Skin of body (tissue), 2 donors: ENCODE results near the gene MOB1A. TPM values are rescaled to one million over a fixed set of nuclear protein-coding genes. Genes with fewer than 3 reads are reported as not detected.
"Not testable (repeated sequence)": the region's sequence is repeated elsewhere in the genome, so short reads cannot be mapped to it uniquely, and the experiment has no call there.

Source experiments
- DNase-seq: peaks from one replicate; lab custom pipeline; 2025; lab: John Stamatoyannopoulos, UW
- total RNA-seq: library from RNA; depleted of rRNA; stranded (reverse); fragments of >200 nt; gene quantifications from one replicate; pipeline ENCODE4 v1.2.3, GENCODE V29; 2014

Gene MOB1A
- total RNA-seq, 1 donor from 2014 or later, result 71.2 TPM

DNA sequence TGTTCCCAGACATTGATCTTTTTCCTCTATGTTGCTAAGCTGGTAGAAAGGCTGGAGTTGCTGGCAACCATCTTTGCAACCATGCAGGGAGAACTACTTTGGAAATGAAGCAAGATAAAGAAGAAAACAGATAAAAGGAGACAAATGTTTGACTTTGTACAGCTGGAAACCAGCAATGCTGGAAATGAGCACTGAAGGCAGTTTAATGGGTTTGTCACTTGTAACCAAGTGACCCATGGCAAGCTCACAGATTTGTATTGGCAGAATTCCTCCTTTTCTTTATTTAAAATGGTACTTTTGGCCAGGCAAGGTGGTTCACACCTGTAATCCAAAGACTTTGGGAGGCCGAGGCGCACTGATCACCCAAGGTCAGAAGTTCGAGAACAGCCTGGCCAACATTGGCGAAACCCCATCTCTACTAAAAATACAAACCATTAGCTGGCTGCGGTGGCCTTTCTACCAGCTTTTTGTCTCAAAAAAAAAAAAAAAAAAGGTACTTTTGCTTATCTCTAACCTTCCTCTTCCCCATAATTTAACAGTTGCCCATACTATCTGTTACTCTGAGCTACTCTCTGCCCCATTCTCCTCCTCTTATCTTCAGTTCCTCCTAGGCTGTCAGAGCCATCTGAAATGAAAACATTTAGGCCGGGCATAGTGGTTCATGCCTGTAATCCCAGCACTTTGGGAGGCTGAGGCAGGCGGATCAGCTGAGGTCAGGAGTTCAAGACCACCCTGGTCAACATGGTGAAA is 28.9 kb downstream of the MOB1A start:
- DNase-seq, result no peak

DNA sequence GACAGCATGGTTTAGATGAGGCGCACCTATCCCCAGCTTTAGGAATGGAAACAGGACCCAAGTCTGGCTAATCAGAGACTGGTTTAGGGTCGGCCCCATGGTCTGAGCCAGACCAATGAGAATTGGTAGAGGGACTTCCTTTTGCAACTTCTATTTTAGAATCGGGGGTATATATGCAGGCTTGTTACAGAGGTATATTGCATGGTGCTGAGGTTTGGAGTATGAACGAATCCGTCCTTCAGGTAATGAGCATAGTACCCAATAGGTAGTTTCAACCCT is 29.5 kb downstream of the MOB1A start:
- DNase-seq, result no peak

DNA sequence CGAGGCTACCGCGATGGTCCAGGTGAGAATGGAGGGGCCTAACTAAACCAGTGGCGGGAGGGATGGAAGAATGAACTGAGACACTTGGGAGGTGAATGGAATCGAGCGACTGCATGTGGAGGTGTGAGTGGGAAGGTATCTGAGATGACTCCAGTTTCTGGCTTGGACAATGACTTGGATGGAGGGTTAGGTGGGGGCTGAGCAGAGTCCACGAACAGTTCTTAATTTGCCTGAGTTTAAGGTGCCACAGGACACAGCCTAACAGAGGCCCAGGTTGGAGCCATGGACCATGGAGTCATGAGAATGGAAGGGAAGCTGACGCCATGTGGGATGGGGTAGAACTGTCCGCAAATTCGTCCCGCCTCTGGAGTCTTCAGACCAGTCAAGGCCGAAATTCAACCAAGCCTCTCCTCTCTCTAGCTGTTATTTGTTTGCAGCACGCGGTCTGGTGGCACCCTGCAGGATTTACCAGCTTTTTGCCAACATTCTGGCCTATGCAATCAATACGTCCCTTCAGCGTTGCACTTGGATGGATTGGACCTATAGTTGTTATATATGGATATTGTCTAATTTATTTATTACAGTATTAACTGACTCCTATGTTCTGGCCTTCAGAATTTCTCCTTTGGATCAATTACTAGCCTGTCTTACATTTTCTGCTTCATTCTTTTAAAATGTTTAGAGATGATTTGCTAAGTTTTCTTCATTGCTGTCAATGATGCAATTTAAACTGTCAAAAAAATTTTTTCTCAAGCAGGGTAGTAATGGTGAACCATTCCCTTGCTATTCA is 30.0 kb downstream of the MOB1A start:
- DNase-seq, result peak; percentile 19

DNA sequence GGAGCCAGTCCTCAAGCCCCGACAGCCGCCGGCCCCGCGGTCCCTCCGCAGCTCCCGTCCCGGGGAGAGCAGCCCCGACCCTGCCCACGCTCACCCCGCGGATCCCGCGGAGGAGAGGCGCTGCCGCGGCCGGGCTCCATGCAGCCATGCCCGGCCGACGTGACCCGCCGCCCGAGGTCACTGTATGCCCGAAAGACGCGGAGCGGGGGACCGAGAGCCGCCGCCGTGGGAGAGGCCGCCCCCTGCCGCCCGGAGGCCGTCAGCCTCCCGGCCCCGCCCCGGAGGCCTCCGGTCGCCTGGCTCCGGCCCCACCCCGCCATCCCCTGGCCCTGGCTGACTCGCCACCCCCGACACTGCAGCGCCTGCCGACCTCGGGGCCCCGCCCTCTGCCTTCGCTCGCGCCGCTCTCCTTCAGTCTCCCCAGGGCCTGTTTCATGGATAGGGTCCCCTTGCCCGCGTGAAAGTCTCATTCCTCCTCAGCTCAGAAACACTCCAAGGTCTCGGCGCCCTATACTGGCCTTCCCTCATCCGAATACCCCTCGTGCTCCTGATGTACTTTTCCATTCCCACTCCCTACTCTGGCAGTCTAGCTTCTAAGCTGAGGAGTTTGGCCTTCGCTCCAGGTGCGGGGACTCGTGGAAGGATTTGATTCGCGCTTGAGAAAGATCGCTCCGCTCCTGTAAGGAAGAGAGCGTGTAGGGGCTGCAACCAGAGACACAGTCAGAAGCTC is 30.8 kb downstream of the MOB1A start, which contains the start of gene BOLA3:
Gene BOLA3 (minus strand): TSS at position 186 of the 730 bp plus-strand sequence. CDS start 38 bp downstream, at position 148.
- DNase-seq, result peak; percentile 58

DNA sequence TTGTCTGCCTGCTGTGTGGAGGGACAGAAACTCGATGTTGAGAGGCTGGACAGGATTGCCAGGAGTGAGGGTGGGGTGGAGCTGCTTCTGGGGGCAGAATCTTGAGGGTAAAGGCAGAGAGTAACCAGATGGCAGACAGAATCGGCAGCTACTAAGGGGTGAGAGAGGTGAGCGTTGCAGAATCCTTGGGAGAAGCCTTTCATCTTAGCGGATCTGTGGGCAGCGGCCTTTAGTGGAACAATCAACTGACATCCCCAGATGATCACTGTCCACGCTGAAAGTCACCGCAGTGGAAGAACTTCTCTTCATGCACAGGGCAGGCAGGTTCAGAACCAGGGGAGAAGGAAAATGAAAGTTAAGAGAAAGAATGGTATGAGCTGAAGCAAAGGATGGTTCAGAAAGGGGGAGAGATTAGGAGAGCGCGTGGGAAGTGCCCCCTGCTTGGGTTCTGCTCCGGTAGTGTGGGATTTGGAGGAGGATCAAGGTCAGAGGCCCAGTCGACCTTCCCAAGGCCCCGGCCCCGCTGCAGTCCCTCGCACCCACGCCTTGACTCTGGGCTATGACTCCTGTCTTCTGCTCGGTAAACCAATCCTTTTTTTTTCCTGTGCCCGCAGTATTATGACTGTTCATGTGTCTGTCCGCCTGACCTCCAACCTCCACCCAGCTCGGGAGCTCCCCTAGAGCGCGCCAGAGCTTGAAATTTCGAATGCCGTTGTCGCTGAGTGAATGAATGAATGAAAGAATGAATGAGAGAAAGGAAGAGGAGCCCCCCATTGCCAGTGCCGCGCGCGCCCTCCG is 31.6 kb downstream of the MOB1A start:
- DNase-seq, result no peak

DNA sequence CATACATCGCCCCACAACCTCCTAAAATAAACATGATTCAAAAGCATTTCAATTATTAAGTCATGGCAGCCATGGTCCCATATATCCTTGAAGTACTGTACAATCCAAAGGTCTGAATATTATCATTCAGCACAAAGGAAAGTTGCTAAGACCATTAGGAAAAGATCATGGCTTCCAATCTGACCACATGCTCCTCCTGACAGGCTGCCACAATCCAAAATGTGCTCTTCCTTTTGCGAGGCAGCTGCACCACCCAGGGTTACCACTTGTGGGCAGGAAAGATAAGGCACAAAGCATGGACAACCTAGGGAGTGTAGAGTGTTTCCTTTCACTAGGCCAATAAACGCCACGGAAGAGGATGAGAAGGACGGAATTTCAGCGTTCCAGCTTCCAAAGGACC is 36.3 kb downstream of the MOB1A start:
- DNase-seq, result no peak

DNA sequence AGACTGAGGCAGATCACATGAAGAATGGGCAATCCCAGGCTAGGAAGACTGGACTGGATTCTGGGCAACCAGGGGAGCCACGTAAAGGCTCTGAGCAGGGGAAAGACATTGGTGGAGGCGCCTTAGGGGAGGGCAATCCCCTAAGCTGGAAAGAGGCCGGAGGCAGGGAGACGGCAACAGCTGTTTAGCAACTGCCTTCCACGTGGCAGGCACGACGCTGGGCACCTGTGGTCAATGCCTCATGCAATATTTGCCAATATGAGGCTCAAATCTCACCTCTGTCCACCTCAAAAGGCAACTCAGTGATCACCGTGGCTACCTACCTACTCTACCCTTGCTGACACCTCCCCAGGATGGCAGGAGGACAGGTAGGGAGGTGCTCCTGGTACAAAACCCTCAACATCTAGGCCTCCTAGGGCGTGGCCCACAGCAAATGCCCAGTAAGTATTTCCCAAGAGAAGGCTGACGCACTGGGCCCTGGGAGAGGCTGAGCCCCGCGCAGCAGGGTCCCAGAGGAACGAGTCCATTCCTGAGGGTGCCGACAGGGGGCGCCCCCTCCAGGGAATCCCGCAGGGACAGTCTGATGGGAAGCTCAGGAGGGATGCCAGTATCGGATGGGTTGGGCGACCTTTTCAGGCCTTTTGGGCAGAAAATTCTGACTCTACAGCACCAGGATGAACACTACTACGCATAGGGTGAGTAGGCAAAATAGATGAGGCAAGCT is 39.9 kb downstream of the MOB1A start:
- DNase-seq, result no peak

DNA sequence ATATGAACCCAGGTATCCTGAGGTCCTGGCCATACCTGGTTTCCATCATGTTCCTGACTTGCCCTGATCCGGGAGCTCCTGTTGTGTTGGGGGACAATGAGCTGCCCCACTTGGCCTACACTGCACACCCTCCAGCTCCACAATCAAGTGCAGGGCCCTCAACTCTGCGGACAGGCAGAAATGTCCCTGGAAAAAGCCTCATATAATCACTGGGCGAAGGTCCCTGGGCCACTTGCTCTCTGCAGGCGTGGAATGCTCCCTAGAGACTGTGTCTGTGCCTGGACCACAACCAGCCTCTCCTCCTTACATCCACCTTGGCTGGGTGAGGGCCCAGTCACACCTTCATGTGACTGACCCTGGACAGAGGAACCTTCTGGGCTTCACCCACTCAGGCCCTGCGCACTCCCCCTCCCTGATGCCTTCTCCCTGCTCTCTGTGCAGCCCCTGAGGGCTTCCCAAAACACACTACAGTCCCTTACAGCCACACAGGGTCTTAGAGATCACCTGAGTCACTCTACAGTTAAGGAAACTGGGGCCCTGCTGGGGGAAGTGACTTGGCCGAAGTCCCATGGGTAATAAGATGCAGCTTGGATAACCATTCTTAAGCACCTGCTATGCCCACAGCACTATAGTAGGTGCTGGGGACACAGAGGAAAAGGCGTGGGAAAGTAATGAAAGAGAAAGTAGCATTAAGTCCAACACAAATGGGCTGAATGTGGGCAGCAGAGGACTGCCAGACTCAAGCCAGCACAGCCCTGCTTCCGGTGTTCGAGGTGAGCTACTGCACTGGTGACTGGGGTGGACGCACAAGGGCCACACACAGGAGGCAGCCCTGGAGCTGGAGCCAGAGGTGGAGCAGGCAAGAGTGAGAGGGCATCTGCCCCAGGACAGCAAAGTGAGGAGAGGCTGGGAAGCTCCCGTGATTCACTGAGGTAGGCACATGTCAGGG is 40.8 kb downstream of the MOB1A start:
- DNase-seq, result no peak

DNA sequence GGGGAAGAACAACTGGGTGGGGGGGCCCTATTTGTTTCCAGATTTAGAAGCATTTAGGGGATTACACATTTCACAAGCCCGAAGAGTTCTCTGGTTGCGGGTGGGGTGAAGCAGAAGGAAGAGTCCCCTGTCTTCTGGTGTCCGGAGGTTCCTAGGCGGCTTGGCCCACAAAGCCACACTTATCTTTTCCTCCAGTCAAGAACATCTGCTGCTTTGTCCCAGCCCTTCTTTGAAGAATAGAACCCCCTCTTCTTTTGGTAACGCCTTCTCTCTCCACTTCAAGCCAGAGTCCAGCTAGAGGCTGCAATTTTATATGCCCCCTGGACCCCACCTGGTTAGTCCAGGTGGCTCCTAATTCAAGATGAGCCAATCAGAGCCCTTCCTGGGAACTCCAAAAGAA is 46.8 kb downstream of the MOB1A start:
- no peak for DNase-seq

DNA sequence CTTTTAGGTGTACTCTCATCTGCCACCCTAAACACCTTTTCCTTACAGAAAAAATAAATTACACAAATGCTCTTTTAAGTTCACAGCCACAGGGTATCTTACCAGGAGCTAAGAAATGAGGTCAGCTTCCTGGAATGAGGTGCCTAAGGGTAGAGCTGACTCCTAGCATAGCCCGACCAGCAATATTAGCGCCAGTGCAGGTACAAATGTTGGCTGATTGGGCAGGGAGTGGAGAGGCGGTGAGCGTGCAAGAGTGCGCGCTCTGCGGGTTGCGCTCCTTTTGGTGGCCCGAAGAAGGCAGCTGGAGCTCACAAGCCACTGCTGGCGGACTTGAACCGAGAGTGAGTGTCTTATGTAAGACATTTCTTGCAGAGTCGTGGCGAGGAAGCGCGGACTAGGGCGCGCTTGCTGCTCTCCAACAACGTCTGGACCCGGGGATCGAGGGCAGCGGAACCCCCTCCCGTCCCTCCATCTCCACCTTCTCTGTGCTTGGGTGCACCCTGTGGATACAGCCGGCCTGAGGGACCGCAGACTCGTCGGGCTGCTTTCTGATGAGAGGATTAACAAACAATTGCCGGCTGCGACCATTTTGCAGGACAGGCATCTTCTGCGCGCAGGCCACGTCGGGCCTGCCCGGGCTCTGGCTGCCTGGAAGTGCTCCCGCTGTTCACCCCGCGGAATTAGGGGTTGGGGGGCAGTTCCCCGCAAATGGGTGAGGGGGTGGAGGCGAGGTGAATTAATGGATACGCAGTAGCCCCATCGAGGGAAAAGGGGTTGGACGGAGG is 48.3 kb downstream of the MOB1A start:
- DNase-seq, result no peak

DNA sequence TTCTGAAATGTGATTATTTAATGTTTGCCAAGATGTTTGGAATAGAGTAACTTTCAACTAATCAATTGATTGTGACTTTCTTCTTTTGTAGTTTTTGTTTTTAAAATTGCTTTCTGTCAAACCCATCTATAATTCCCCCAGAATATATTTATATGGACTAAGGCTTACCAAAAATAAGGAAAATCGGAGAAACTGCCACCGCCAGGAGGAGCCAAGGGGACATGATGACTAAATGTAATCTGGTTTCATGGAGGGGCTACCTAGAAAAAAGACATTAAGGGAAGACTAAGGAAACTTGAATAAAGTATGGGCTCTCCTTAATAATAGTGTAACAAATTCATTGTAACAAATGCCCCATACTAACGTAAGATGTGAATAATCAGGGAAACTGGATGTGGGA is 50.5 kb downstream of the MOB1A start:
- DNase-seq, result no peak

DNA sequence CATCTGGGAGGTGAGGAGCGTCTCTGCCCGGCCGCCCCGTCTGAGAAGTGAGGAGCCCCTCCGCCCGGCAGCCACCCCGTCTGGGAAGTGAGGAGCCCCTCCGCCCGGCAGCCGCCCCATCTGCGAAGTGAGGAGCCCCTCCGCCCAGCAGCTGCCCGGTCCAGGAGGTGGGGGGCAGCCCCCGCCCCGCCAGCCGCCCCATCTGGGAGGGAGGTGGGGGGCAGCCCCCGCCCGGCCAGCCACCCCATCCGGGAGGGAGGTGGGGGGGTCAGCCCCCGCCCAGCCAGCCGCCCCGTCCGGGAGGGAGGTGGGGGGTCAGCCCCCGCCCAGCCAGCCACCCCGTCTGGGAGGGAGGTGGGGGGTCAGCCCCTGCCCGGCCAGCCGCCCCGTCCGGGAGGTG is 54.7 kb downstream of the MOB1A start:
- DNase-seq, result not testable (repeated sequence)

DNA sequence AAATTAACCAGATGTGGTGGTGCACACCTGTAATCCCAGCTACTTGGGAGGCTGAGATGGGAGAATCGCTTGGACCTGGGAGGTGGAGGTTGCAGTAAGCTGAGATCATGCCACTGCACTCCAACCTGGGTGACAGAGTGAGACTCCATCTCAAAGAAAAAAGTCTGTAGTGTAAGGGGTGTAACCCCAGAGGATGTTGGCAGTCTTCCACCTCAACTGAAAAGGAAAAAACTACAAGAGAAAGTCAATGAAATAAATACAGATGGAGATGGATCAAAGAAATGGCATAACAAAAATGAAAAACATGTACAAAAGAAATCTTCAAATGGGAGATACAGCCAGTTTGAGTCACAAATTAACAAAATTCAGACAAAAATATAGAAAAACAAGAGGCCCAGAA is 56.8 kb downstream of the MOB1A start:
- DNase-seq, result not testable (repeated sequence)

DNA sequence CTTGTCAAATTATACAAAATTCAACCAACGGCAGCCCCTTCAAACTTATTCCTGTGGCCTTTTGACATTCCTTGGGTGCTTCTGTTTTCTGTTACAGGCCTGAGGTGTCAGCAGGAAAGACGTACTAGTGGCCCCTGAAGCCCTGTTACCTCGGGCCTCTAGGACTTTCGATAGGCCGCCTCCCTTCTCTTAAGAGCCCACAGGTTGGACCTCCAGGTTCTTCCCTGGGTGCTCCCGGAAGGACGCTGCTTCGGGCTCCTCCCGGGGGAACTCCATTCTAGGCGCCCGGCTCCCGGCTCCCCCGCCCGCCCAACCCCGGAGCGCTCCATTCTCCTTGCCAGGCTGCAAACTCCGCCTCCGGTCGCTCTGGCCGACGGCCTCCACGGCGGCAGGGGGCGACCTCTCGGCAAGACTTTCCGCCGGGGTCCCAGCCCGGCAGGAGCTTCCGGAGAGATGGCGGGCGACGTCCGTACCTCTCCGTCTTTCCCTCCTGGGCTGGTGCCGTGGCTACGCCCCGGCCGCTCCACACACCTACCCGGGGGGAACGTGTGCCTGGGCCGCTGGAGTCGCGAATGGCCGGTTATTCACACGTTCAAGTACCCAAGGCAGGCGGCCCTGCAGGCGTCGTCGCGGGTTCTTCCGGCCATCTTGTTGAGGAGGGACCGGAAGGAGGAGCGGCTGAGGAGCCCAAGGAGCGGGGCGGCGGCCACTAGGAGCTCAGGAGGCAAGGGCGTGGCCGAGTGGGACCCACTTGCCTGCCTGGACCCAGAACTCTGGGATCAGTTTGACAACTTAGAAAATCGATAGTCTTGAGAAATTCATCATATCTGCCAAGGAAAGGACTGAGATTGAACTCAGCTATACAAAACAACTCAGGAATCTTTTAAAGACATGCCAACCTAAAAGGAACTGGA is 58.5 kb downstream of the MOB1A start:
- peak; percentile 51 for DNase-seq

DNA sequence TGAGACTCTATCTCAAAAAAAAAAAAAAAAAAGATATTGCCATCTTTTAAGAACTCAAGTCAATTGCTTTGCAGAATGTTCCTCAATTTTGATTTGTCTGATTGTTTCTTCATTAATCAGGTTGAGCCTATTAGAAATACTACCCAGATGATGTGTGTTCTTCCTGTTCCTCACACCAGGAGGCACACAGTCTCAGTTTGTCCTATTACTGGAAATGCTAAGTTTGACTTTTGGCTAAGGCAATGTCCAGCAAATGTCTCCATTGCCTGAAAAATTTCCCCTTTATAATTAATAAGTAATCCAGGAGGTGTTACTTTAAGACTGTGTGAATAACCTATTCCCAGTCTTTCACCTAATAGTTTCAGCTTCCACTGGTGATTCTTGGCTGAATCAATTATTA is 59.3 kb downstream of the MOB1A start:
- no peak for DNase-seq

DNA sequence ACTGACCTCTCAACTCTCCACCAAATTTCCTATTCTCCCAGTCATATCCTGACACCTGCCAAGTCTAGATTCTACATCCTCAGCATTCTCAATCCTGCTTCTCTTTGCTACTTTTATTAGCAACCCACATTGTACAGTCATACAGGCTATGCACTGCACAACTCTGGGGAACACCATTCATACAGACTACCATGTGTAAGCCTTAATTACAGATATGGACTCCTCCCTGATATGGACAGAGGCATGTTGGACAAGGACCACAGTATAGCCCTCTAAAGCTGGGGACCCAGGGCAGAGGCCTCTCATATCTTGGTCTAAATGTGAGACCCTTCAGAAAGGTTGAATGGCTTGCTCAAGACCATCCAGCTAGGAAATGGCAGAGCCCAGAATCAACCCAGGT is 67.3 kb downstream of the MOB1A start:
- no peak for DNase-seq

DNA sequence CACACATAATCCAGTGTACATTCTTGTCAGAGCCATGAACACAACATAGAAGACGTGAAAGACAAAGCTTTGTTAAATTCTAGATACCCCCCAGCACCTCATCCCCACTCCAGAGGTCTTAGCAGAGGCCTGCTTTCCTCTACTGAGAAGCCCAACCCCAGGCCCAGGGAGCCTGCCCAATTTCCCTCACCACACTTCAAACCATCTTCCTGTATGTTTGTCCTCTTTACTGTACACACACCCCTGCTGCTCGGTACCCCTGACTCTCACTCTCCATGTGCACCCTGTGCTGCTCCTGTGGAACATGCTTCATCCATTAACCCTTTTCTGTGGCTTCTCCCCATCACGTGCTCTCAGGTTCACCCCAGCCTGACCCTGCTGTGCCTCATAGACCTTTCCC is 68.1 kb downstream of the MOB1A start:
- no peak for DNase-seq

DNA sequence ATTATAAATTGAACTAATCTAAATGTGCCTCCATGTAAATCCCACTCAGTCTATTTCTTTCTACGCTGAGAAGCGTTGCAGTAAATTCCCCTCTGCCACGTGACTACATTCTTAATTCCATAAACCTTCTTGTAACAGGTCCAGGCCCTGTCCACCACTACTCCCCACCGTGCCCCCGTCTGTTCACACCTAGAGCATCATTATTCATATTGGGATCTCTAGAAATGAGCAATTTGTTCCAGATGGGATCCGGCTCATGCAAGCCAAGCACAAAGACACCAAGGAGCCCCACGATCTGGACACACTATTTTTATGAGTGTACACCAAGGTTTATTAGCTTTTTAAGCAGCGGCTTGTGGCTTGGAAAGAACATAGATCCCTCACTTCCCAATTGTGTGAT is 69.1 kb downstream of the MOB1A start:
- DNase-seq, result no peak
